ENCODE measurements around the gene NFKB1.

The NFKB1 gene

GRCh38 chr4:102501447-102501696 is 213 bp downstream of the NFKB1 start:
- no peak for DNase-seq

- DNase-seq: no peak
Observed at GRCh38 chr4:102502543-102502818, 1.3 kb downstream of the NFKB1 start.

- DNase-seq: no peak
Observed at GRCh38 chr4:102503301-102503746, 2.2 kb downstream of the NFKB1 start.

- no peak for DNase-seq
Observed at GRCh38 chr4:102503831-102504786, 3.0 kb downstream of the NFKB1 start.

- no peak for DNase-seq
Observed at GRCh38 chr4:102504941-102505340, 3.8 kb downstream of the NFKB1 start.

GRCh38 chr4:102505708-102506107 is 4.5 kb downstream of the NFKB1 start:
- no peak for DNase-seq

- DNase-seq: no peak
Observed at GRCh38 chr4:102506523-102506922, 5.4 kb downstream of the NFKB1 start.

GRCh38 chr4:102511830-102512605 is 10.9 kb downstream of the NFKB1 start:
- no peak for DNase-seq

- DNase-seq: no peak
Observed at GRCh38 chr4:102514298-102514964, 13.3 kb downstream of the NFKB1 start.

GRCh38 chr4:102517753-102518152 is 16.6 kb downstream of the NFKB1 start:
- no peak for DNase-seq

- DNase-seq: no peak
Observed at GRCh38 chr4:102518703-102519131, 17.6 kb downstream of the NFKB1 start.

- no peak for DNase-seq
Observed at GRCh38 chr4:102519925-102520324, 18.8 kb downstream of the NFKB1 start.

GRCh38 chr4:102521570-102521969 is 20.4 kb downstream of the NFKB1 start:
- no peak for DNase-seq

GRCh38 chr4:102522031-102522440 is 20.9 kb downstream of the NFKB1 start:
- DNase-seq: peak in 1 of 2 donors; percentile 38

GRCh38 chr4:102524691-102525090 is 23.5 kb downstream of the NFKB1 start:
- no peak for DNase-seq

GRCh38 chr4:102525097-102525496 is 23.9 kb downstream of the NFKB1 start:
- peak; percentile 80 to 91 for DNase-seq

- no peak for DNase-seq
Observed at GRCh38 chr4:102525504-102525903, 24.3 kb downstream of the NFKB1 start.

GRCh38 chr4:102526532-102526931 is 25.4 kb downstream of the NFKB1 start:
- DNase-seq: no peak

GRCh38 chr4:102527695-102528283 is 26.6 kb downstream of the NFKB1 start:
- no peak for DNase-seq

- no peak for DNase-seq
Observed at GRCh38 chr4:102529977-102530376, 28.8 kb downstream of the NFKB1 start.

- no peak for DNase-seq
Observed at GRCh38 chr4:102530986-102531385, 29.8 kb downstream of the NFKB1 start.

GRCh38 chr4:102531462-102531861 is 30.3 kb downstream of the NFKB1 start:
- DNase-seq: no peak

- DNase-seq: no peak
Observed at GRCh38 chr4:102533348-102533747, 32.2 kb downstream of the NFKB1 start.
